ENCODE data around the gene FXYD2. TPM values are rescaled to one million over a fixed set of nuclear protein-coding genes. Genes with fewer than 3 reads are reported as not detected.

Gene FXYD2
- total and polyA plus RNA-seq, 10 of the 15 experiments (the other 5 are each of a cell fraction or from before 2014, with no cell fraction given), result 1.2 to 4.5 (median 2.4) TPM

DNA sequence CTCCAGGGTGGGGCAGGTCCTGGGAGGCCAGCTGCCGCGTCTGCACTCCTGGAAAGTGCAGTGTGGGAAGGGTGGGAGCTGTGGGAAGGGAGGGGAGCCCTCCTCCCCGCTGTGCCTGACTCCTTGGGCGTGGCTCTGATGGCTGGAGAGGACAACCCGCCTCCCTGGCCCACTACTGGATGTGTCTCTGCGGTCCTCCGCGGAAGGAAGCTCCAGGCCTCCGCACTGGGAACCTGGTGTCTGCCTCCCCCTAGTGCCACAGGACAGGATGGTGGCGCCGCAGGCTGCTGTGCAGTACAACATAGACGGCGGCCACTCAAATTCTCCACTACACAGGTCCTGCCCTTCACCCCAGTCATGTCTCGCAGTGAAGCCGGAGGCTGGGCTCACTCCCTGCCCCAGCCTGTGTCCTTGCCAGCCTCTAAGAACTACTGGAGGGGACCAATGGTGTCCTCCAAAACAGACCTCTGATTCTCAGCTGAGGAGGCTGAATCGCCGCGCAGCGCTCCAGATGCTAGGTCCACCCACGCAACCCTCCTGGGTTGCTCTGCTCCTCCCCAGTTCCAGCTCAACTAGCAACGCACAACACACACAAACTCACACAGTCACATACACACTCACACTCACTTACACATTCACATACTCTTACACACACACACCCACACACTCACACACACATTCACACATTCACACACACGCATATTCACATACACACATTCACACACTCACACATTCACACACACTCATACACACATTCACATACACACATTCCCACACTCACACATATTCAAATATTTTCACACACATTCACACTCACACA is 15.1 kb downstream of the FXYD2 start (continued):
- TF ChIP-seq, protein P1, sequence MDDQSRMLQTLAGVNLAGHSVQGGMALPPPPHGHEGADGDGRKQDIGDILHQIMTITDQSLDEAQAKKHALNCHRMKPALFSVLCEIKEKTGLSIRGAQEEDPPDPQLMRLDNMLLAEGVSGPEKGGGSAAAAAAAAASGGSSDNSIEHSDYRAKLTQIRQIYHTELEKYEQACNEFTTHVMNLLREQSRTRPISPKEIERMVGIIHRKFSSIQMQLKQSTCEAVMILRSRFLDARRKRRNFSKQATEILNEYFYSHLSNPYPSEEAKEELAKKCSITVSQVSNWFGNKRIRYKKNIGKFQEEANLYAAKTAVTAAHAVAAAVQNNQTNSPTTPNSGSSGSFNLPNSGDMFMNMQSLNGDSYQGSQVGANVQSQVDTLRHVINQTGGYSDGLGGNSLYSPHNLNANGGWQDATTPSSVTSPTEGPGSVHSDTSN (IDR thresholded peaks at IDR 0.05; ENCODE audit: insufficient replicate concordance, low read depth, low read length), result peak; percentile 28
- TF ChIP-seq, protein P2, sequence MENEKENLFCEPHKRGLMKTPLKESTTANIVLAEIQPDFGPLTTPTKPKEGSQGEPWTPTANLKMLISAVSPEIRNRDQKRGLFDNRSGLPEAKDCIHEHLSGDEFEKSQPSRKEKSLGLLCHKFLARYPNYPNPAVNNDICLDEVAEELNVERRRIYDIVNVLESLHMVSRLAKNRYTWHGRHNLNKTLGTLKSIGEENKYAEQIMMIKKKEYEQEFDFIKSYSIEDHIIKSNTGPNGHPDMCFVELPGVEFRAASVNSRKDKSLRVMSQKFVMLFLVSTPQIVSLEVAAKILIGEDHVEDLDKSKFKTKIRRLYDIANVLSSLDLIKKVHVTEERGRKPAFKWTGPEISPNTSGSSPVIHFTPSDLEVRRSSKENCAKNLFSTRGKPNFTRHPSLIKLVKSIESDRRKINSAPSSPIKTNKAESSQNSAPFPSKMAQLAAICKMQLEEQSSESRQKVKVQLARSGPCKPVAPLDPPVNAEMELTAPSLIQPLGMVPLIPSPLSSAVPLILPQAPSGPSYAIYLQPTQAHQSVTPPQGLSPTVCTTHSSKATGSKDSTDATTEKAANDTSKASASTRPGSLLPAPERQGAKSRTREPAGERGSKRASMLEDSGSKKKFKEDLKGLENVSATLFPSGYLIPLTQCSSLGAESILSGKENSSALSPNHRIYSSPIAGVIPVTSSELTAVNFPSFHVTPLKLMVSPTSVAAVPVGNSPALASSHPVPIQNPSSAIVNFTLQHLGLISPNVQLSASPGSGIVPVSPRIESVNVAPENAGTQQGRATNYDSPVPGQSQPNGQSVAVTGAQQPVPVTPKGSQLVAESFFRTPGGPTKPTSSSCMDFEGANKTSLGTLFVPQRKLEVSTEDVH (IDR thresholded peaks at IDR 0.05; ENCODE audit: low read depth, partially characterized antibody), result no peak
- TF ChIP-seq ZBED1 (IDR thresholded peaks at IDR 0.05; ENCODE audit: borderline replicate concordance), result no peak
- TF ChIP-seq TCF12 (IDR thresholded peaks at IDR 0.05; ENCODE audit: low read depth, low read length), result no peak
- no peak for TF ChIP-seq SREBF1 (IDR thresholded peaks at IDR 0.05; ENCODE audit: low read length)
- no peak for TF ChIP-seq WRNIP1 (IDR thresholded peaks at IDR 0.05; ENCODE audit: borderline replicate concordance, low read depth, low read length)
- TF ChIP-seq, protein P3, sequence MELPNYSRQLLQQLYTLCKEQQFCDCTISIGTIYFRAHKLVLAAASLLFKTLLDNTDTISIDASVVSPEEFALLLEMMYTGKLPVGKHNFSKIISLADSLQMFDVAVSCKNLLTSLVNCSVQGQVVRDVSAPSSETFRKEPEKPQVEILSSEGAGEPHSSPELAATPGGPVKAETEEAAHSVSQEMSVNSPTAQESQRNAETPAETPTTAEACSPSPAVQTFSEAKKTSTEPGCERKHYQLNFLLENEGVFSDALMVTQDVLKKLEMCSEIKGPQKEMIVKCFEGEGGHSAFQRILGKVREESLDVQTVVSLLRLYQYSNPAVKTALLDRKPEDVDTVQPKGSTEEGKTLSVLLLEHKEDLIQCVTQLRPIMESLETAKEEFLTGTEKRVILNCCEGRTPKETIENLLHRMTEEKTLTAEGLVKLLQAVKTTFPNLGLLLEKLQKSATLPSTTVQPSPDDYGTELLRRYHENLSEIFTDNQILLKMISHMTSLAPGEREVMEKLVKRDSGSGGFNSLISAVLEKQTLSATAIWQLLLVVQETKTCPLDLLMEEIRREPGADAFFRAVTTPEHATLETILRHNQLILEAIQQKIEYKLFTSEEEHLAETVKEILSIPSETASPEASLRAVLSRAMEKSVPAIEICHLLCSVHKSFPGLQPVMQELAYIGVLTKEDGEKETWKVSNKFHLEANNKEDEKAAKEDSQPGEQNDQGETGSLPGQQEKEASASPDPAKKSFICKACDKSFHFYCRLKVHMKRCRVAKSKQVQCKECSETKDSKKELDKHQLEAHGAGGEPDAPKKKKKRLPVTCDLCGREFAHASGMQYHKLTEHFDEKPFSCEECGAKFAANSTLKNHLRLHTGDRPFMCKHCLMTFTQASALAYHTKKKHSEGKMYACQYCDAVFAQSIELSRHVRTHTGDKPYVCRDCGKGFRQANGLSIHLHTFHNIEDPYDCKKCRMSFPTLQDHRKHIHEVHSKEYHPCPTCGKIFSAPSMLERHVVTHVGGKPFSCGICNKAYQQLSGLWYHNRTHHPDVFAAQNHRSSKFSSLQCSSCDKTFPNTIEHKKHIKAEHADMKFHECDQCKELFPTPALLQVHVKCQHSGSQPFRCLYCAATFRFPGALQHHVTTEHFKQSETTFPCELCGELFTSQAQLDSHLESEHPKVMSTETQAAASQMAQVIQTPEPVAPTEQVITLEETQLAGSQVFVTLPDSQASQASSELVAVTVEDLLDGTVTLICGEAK (IDR thresholded peaks at IDR 0.05; ENCODE audit: borderline replicate concordance), result no peak
- peak; percentile 31 for TF ChIP-seq RAD21 (IDR thresholded peaks at IDR 0.05; ENCODE audit: insufficient read depth, low read depth, low read length)
- TF ChIP-seq, protein P4, sequence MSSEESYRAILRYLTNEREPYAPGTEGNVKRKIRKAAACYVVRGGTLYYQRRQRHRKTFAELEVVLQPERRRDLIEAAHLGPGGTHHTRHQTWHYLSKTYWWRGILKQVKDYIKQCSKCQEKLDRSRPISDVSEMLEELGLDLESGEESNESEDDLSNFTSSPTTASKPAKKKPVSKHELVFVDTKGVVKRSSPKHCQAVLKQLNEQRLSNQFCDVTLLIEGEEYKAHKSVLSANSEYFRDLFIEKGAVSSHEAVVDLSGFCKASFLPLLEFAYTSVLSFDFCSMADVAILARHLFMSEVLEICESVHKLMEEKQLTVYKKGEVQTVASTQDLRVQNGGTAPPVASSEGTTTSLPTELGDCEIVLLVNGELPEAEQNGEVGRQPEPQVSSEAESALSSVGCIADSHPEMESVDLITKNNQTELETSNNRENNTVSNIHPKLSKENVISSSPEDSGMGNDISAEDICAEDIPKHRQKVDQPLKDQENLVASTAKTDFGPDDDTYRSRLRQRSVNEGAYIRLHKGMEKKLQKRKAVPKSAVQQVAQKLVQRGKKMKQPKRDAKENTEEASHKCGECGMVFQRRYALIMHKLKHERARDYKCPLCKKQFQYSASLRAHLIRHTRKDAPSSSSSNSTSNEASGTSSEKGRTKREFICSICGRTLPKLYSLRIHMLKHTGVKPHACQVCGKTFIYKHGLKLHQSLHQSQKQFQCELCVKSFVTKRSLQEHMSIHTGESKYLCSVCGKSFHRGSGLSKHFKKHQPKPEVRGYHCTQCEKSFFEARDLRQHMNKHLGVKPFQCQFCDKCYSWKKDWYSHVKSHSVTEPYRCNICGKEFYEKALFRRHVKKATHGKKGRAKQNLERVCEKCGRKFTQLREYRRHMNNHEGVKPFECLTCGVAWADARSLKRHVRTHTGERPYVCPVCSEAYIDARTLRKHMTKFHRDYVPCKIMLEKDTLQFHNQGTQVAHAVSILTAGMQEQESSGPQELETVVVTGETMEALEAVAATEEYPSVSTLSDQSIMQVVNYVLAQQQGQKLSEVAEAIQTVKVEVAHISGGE (CRISPR knock-in tag; IDR thresholded peaks at IDR 0.05), result no peak
- TF ChIP-seq POU2F2 (IDR thresholded peaks at IDR 0.05; ENCODE audit: borderline replicate concordance, low read depth, low read length), result 0 out of 3 replicates have a peak, but pooled peaks have one; percentile 22
- TF ChIP-seq, protein P5, sequence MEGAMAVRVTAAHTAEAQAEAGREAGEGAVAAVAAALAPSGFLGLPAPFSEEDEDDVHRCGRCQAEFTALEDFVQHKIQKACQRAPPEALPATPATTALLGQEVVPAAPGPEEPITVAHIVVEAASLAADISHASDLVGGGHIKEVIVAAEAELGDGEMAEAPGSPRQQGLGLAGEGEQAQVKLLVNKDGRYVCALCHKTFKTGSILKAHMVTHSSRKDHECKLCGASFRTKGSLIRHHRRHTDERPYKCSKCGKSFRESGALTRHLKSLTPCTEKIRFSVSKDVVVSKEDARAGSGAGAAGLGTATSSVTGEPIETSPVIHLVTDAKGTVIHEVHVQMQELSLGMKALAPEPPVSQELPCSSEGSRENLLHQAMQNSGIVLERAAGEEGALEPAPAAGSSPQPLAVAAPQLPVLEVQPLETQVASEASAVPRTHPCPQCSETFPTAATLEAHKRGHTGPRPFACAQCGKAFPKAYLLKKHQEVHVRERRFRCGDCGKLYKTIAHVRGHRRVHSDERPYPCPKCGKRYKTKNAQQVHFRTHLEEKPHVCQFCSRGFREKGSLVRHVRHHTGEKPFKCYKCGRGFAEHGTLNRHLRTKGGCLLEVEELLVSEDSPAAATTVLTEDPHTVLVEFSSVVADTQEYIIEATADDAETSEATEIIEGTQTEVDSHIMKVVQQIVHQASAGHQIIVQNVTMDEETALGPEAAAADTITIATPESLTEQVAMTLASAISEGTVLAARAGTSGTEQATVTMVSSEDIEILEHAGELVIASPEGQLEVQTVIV (IDR thresholded peaks at IDR 0.05; ENCODE audit: borderline replicate concordance, partially characterized antibody), result no peak
